GM19043 (cell line): ENCODE results near the gene TSEN15.
"Not testable (repeated sequence)": the region's sequence is repeated elsewhere in the genome, so short reads cannot be mapped to it uniquely, and the experiment has no call there.

Source experiments
- ATAC-seq: cut with Tn5 transposase; IDR thresholded peaks from one replicate; pipeline ENCODE4 v1.9.1; 2021; ENCODE audit warnings: low read depth; ENCODE audit not compliant: unreplicated experiment

Gene TSEN15

GRCh38 chr1:184096005-184096404, 44.5 kb downstream of the TSEN15 start:
- ATAC-seq = no peak

GRCh38 chr1:184096580-184096979, 45.0 kb downstream of the TSEN15 start:
- not testable (repeated sequence) for ATAC-seq

- no peak for ATAC-seq
Observed at GRCh38 chr1:184101141-184101540, 49.6 kb downstream of the TSEN15 start.

GRCh38 chr1:184101571-184101970, 50.0 kb downstream of the TSEN15 start:
- ATAC-seq = no peak

GRCh38 chr1:184110272-184111204, 59.0 kb downstream of the TSEN15 start:
- no peak for ATAC-seq

GRCh38 chr1:184112176-184112948, 60.8 kb downstream of the TSEN15 start:
- no peak for ATAC-seq

GRCh38 chr1:184113251-184113650, 61.7 kb downstream of the TSEN15 start:
- no peak for ATAC-seq

GRCh38 chr1:184114818-184115398, 63.4 kb downstream of the TSEN15 start:
- ATAC-seq = no peak

GRCh38 chr1:184116287-184116686, 64.8 kb downstream of the TSEN15 start:
- ATAC-seq = no peak

GRCh38 chr1:184118046-184118445, 66.5 kb downstream of the TSEN15 start:
- ATAC-seq = no peak
